ENCODE measurements around the gene ANGEL1. TPM values are rescaled to one million over a fixed set of nuclear protein-coding genes. Genes with fewer than 3 reads are reported as not detected.

ANGEL1 gene
- total and polyA plus RNA-seq, 8 donors, result 18.9 to 46.6 (median 40.5) TPM

DNA sequence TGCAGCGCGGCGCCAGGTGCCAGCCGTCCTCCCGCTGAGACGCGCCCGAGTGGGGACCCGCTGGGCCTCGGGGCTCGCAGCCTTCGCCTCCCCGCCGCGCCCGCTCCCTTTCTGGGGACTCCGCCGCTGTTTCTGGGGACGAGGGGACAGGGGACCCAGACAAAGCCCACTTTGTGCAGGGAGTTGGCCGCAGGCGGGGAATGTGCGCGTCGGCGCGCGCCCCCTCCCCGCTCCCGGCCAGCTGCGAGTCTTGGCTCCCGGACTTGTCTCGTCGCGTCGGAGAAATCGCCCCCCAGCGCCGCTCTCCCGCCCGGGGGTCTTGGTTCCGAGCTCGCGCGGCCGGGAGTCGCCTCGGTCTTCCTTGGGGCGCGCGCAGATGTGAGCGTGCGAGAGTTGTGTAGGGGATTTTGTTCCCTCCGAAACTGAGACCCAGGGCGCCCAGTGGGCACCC lies 50.7 kb downstream of the ANGEL1 start:
- Histone ChIP-seq H3K36me3 (no peaks in the 10 kb centered on the region), H3K4me1 (peaks cover 6 to 45% of the 10 kb centered on the region in 2 donors), H3K4me3 (peak overlapping the region; percentile 69 to 71), H3K27me3 (peaks cover 0 to 42% of the 10 kb centered on the region in 2 donors), H3K27ac (peak overlapping the region; percentile 77 to 80), H3K9me3 (no peaks in the 10 kb centered on the region)
- DNase-seq, result no peak
- no peak for ATAC-seq
- TF ChIP-seq, protein P1, sequence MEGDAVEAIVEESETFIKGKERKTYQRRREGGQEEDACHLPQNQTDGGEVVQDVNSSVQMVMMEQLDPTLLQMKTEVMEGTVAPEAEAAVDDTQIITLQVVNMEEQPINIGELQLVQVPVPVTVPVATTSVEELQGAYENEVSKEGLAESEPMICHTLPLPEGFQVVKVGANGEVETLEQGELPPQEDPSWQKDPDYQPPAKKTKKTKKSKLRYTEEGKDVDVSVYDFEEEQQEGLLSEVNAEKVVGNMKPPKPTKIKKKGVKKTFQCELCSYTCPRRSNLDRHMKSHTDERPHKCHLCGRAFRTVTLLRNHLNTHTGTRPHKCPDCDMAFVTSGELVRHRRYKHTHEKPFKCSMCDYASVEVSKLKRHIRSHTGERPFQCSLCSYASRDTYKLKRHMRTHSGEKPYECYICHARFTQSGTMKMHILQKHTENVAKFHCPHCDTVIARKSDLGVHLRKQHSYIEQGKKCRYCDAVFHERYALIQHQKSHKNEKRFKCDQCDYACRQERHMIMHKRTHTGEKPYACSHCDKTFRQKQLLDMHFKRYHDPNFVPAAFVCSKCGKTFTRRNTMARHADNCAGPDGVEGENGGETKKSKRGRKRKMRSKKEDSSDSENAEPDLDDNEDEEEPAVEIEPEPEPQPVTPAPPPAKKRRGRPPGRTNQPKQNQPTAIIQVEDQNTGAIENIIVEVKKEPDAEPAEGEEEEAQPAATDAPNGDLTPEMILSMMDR (IDR thresholded peaks at IDR 0.05), result no peak
- intact Hi-C loops (cut with DNase I), result no loop called here

DNA sequence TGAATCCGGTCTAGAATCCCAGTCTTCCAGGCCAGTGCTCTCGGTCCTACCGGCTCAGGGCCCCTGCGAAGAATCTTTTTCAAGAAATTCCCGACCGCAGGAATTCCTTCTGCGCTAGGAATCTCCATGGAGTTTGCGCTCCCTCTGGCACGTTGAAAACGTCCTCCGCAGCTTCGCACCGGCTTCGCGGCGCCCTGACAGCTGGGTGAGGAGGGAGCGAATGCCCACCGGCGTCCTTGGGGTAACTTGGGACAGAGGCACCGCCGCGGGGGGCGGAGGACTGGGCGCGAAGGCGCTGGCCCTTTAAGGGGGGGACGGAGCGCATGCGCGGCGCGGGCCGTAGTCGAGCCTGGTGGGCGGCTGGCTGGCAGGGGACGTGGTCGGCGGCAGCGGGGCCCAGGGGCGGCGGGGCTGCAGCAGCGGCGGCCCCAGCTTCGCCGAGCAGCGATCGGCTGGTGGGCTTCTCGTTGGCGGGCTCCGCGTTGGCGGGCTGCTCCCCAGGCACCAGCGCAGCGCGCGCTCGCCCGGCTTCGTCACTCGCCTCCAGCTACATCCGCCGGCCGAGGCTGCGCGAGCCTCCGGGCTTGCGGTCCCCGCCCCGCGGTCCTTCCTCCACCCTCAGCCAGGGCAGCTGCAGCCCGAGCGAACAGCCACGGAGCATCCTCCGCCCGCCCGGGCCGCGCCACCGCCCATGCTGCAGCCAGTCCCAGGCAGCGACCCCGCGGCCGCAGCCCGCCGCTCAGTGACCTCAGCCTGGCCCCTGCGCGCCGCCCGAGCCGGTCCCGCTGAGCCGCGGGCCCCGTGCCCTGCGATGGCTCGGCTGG lies 51.3 kb downstream of the ANGEL1 start, which contains the start of gene VASH1:
TSS of gene VASH1 (plus strand) at position 333 of the 824 bp plus-strand sequence. CDS start 1,354 bp downstream, outside the sequence.
- intact Hi-C loops (cut with DNase I), result no loop called here
- TF ChIP-seq, protein P1 (IDR thresholded peaks at IDR 0.05), result no peak

DNA sequence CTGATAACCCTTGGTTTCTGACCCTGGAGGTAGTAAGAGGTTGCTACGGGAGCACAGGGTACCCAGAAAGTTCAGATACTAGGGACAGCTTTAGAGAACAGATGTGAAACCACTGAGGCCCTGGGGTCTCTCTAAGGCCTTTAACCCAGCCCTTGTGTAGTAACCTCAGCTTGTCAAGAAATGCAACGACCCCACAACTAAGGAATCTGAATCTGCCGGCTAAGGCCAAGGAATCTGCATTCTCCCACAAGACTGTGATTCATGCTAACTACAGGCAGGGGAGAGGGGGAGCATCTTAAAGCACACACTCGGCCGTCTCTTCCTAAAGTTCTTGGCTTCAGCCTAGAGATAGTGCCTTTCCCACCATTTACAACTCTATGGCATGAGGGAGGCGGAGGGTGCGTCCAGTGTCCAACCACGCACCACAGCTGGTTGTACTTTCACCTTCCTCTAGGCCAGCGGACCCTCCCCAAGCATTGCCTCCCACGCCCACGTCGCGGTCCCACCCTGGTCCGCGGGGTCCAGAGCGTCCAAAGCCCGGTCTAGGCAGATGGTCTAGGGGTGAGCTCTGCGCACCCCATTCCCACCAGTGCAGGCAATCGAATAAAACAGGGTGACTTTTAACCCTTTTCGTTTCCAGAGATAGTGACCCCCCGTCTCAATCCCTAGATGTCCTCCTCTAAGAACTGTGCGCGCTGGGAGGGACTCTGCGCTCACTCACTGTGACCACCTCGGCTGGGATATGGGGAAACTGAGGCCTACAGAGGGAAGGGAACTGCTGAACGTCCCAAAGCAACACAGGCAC lies 52.1 kb downstream of the ANGEL1 start:
- no peak for DNase-seq
- Histone ChIP-seq H3K36me3 (no peaks in the 10 kb centered on the region), H3K9me3 (no peaks in the 10 kb centered on the region), H3K4me3 (peak overlapping the region; percentile 69 to 71), H3K4me1 (peaks cover 6 to 45% of the 10 kb centered on the region in 2 donors), H3K27ac (peak overlapping the region; percentile 77 to 80), H3K27me3 (peaks cover 0 to 42% of the 10 kb centered on the region in 2 donors)
- TF ChIP-seq, protein P1 (IDR thresholded peaks at IDR 0.05), result no peak
- no peak for ATAC-seq
- intact Hi-C loops (cut with DNase I), result no loop called here

More for the DNA sequence above, 51.3 kb downstream of the ANGEL1 start, which contains the start of gene VASH1:
- peaks cover 6 to 45% of the 10 kb centered on the region in 2 donors for H3K4me1 ChIP-seq
- ATAC-seq, result peak; percentile 83
- no peaks in the 10 kb centered on the region for H3K36me3 ChIP-seq
- no peaks in the 10 kb centered on the region for H3K9me3 ChIP-seq
- peak within 1 kb of the TSS; percentile 77 to 80 for H3K27ac ChIP-seq
- peaks cover 0 to 42% of the 10 kb centered on the region in 2 donors for H3K27me3 ChIP-seq
- DNase-seq, result peak; percentile 59 to 92 (median 66)
- peak within 1 kb of the TSS; percentile 69 to 71 for H3K4me3 ChIP-seq

DNA sequence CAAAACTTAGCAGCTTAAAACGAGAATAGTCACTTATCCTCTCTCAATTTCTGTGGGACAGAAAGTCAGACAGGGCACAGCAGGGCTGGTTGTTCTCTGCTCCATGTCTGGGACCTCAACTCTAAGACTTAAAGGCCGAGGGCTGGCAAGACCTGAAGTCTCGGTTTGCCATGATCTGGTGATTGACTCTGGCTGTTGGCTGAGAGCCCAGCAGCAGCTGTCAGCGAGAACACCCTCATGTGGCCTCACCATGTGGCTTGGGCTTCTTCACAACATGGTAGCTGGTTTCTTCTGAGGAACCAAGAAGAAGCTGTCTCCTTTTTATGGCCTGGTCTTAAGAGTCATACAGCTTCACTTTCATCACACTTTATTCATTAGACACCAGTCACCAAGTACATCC lies 53.1 kb downstream of the ANGEL1 start:
- intact Hi-C loops (cut with DNase I), result no loop called here
- Histone ChIP-seq H3K9me3 (no peaks in the 10 kb centered on the region), H3K4me1 (peaks cover 6 to 41% of the 10 kb centered on the region in 2 donors), H3K27ac (no peak overlapping the region), H3K27me3 (peaks cover 0 to 42% of the 10 kb centered on the region in 2 donors), H3K4me3 (no peak overlapping the region), H3K36me3 (no peaks in the 10 kb centered on the region)
- TF ChIP-seq, protein P1 (IDR thresholded peaks at IDR 0.05), result no peak
- no peak for ATAC-seq
- DNase-seq, result no peak
